ENCODE data around the gene ATP10A.

DNA sequence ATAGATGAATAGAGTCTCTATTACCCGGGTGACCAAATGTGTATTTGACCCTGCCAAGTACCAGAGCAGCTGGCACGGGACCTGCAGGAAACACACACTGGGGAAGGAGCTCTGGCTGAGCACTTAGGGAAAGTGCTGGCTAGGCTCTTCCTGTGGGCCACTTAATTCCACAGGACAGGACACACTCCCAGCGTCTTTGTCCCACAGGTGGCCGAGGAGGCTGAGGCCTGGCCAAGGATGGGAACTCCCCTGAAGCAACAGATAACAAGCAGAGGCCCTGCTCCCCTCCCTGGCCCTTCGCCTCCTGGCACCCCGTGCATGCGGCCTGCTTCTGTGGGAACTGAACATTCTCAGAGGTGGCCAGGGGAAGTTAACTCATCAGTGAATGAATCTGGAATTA is 180.8 kb downstream of the ATP10A start:
- TF ChIP-seq, protein P1, sequence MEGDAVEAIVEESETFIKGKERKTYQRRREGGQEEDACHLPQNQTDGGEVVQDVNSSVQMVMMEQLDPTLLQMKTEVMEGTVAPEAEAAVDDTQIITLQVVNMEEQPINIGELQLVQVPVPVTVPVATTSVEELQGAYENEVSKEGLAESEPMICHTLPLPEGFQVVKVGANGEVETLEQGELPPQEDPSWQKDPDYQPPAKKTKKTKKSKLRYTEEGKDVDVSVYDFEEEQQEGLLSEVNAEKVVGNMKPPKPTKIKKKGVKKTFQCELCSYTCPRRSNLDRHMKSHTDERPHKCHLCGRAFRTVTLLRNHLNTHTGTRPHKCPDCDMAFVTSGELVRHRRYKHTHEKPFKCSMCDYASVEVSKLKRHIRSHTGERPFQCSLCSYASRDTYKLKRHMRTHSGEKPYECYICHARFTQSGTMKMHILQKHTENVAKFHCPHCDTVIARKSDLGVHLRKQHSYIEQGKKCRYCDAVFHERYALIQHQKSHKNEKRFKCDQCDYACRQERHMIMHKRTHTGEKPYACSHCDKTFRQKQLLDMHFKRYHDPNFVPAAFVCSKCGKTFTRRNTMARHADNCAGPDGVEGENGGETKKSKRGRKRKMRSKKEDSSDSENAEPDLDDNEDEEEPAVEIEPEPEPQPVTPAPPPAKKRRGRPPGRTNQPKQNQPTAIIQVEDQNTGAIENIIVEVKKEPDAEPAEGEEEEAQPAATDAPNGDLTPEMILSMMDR (IDR thresholded peaks at IDR 0.05) = no peak
- TF ChIP-seq POLR2A (IDR thresholded peaks at IDR 0.05) (no peak), EP300 (IDR thresholded peaks at IDR 0.05) (peak in 1 of 2 donors; percentile 8)
